GM23338 (cell line): Measurements from ENCODE around the gene AFTPH. TPM values are rescaled to one million over a fixed set of nuclear protein-coding genes. Genes with fewer than 3 reads are reported as not detected.

Experiments
- ATAC-seq: fragments of 200-7000 bp; cut with Tn5 transposase; 3 replicates; pipeline ENCODE4 v1.9.1; 2020
- DNase-seq: peaks from one replicate; pipeline ENCODE4 v3.0.0-alpha.2; 2015; ENCODE audit warnings: low spot score
- H2AFZ ChIP-seq: fragments of 200-600 bp; sonication (generic); 2 replicates; pipeline ENCODE4 v1.8.0; 2016; ENCODE audit warnings: antibody characterized with exemption, mild to moderate bottlenecking, moderate library complexity
- H3F3A ChIP-seq: fragments of 200-600 bp; sonication (generic); replicated peaks from 2 replicates; pipeline ENCODE4 v1.8.0; 2017; ENCODE audit warnings: antibody characterized with exemption, mixed run types, low read depth
- H3K27ac ChIP-seq: fragments of 200-600 bp; sonication (generic); 2 replicates; pipeline ENCODE4 v1.6.1; 2016; ENCODE audit warnings: low read depth
- H3K27me3 ChIP-seq: fragments of 200-600 bp; sonication (generic); 2 replicates; pipeline ENCODE4 v1.8.0; 2016; ENCODE audit warnings: mild to moderate bottlenecking, mixed run types, moderate library complexity; ENCODE audit not compliant: insufficient read depth
- H3K36me3 ChIP-seq: fragments of 200-600 bp; sonication (generic); 2 replicates; pipeline ENCODE4 v1.8.0; 2016; ENCODE audit warnings: mild to moderate bottlenecking; ENCODE audit not compliant: insufficient read depth
- H3K4me1 ChIP-seq: fragments of 200-600 bp; sonication (generic); 2 replicates; pipeline ENCODE4 v1.8.0; 2016; ENCODE audit warnings: mild to moderate bottlenecking, moderate library complexity; ENCODE audit not compliant: insufficient read depth
- H3K4me2 ChIP-seq: fragments of 200-600 bp; sonication (generic); 2 replicates; pipeline ENCODE4 v1.7.1; 2017; ENCODE audit warnings: mixed run types
- H3K4me3 ChIP-seq: fragments of 200-600 bp; sonication (generic); 2 replicates; pipeline ENCODE4 v1.6.1; 2016; ENCODE audit warnings: mixed run types
- H3K79me2 ChIP-seq: fragments of 200-600 bp; sonication (generic); replicated peaks from 2 replicates; pipeline ENCODE4 v1.8.0; 2017; ENCODE audit warnings: mild to moderate bottlenecking; ENCODE audit not compliant: insufficient read depth
- H3K9me2 ChIP-seq: fragments of 200-600 bp; sonication (generic); 2 replicates; pipeline ENCODE4 v1.8.0; 2017; ENCODE audit not compliant: insufficient read depth
- H4K20me1 ChIP-seq: fragments of 200-600 bp; sonication (generic); replicated peaks from 2 replicates; pipeline ENCODE4 v1.8.0; 2017; ENCODE audit warnings: mild to moderate bottlenecking; ENCODE audit not compliant: insufficient read depth
- H3K27ac Mint-ChIP-seq: 2 replicates; pipeline ENCODE4 v1.8.0; 2020; ENCODE audit warnings: inconsistent platforms, mild to moderate bottlenecking, moderate library complexity, mixed read lengths
- H3K27me3 Mint-ChIP-seq: 3 replicates; pipeline ENCODE4 v1.8.0; 2022; ENCODE audit warnings: low read depth, mild to moderate bottlenecking, moderate library complexity, mixed read lengths, inconsistent platforms; ENCODE audit not compliant: insufficient read depth, poor library complexity
- H3K36me3 Mint-ChIP-seq: 3 replicates; pipeline ENCODE4 v1.8.0; 2021; ENCODE audit warnings: low read depth, mild to moderate bottlenecking, inconsistent platforms, moderate library complexity, mixed read lengths
- H3K4me1 Mint-ChIP-seq: 3 replicates; pipeline ENCODE4 v1.8.0; 2020; ENCODE audit warnings: mild to moderate bottlenecking, inconsistent platforms, mixed read lengths
- H3K4me3 Mint-ChIP-seq: 3 replicates; pipeline ENCODE4 v1.8.0; 2021; ENCODE audit warnings: moderate library complexity, mild to moderate bottlenecking, inconsistent platforms, mixed read lengths
- H3K9me3 Mint-ChIP-seq: 3 replicates; pipeline ENCODE4 v1.8.0; 2020; ENCODE audit warnings: moderate library complexity, mild to moderate bottlenecking, inconsistent platforms, mixed read lengths
- CREB1 ChIP-seq: fragments of 250-450 bp; sonication (Bioruptor Pico); IDR thresholded peaks from 2 replicates; pipeline ENCODE4 v1.5.0; 2020; ENCODE audit warnings: low read depth, mild to moderate bottlenecking, moderate library complexity
- CTCF ChIP-seq, 2 experiments: fragments of 200-600 bp in 1 of 2; sonication (generic) in 1 of 2; conservative IDR thresholded peaks; 2 replicates each; pipeline versions ENCODE4 v1.5.1 to v1.6.1; 2016 to 2017; ENCODE audit warnings: antibody characterized with exemption in 2 of 2, low read depth in 2 of 2, mild to moderate bottlenecking in 2 of 2, moderate library complexity in 1 of 2
- ETS1 ChIP-seq: IDR thresholded peaks from 2 replicates; pipeline ENCODE4 v1.6.1; 2016; ENCODE audit warnings: antibody characterized with exemption
- EZH2 ChIP-seq: fragments of 200-600 bp; sonication (generic); IDR thresholded peaks from one replicate; pipeline ENCODE4 v1.8.0; 2017; ENCODE audit warnings: antibody characterized with exemption, mild to moderate bottlenecking, low read depth; ENCODE audit not compliant: unreplicated experiment
- EZH2phosphoT487 ChIP-seq: fragments of 200-600 bp; sonication (generic); IDR thresholded peaks from one replicate; pipeline ENCODE4 v1.8.1; 2018; ENCODE audit warnings: antibody characterized with exemption; ENCODE audit not compliant: unreplicated experiment
- JUNB ChIP-seq: IDR thresholded peaks from one replicate; pipeline ENCODE4 v1.6.1; 2016; ENCODE audit warnings: antibody characterized with exemption; ENCODE audit not compliant: unreplicated experiment
- NANOG ChIP-seq: IDR thresholded peaks from 2 replicates; pipeline ENCODE4 v1.6.1; 2016; ENCODE audit warnings: antibody characterized with exemption, borderline replicate concordance
- POLR2AphosphoS5 ChIP-seq: IDR thresholded peaks from 2 replicates; pipeline ENCODE4 v1.6.1; 2016; ENCODE audit warnings: antibody characterized with exemption, low read depth
- REST ChIP-seq: IDR thresholded peaks from one replicate; pipeline ENCODE4 v1.6.1; 2018; ENCODE audit warnings: antibody characterized with exemption; ENCODE audit not compliant: unreplicated experiment
- STAT1 ChIP-seq: IDR thresholded peaks from one replicate; pipeline ENCODE4 v1.6.1; 2016; ENCODE audit warnings: antibody characterized with exemption; ENCODE audit not compliant: unreplicated experiment
- ZNF114 ChIP-seq: fragments of 250-450 bp; sonication (Bioruptor Pico); IDR thresholded peaks from 2 replicates; pipeline ENCODE4 v1.5.0; 2020; ENCODE audit warnings: mild to moderate bottlenecking, moderate library complexity
- ZNF331 ChIP-seq: fragments of 250-450 bp; sonication (Bioruptor Pico); IDR thresholded peaks from 2 replicates; pipeline ENCODE4 v1.5.0; 2020; ENCODE audit warnings: low read depth, mild to moderate bottlenecking, moderate library complexity
- ZNF462 ChIP-seq: fragments of 250-450 bp; sonication (Bioruptor Pico); IDR thresholded peaks from 2 replicates; pipeline ENCODE4 v1.5.0; 2020; ENCODE audit warnings: mild to moderate bottlenecking, moderate library complexity
- polyA plus RNA-seq: library from polyadenylated mRNA; unstranded; fragments of >200 nt; fragmentation: Nextera tagmentation; extraction: Ambion mirVana; gene quantifications from 2 replicates; pipeline ENCODE4 v1.2.1, GENCODE V29; 2016
- total RNA-seq: library from RNA; depleted of rRNA; stranded (reverse); fragments of >200 nt; shearing (Covaris generic); gene quantifications from 2 replicates; pipeline ENCODE4 v1.2.3, GENCODE V29; 2014

Gene AFTPH
- total and polyA plus RNA-seq, 2 experiments from 2014 or later, result 14.9 to 20.6 TPM

- Histone ChIP-seq H3K79me2 (no peaks in the 10 kb centered on the region), H3K4me3 (no peak overlapping the region), H3K4me1 (peaks cover 13% of the 10 kb centered on the region), H3K27me3 (no peaks in the 10 kb centered on the region), H4K20me1 (no peaks in the 10 kb centered on the region), H2AFZ (0 out of 2 replicates have a peak overlapping the region, but pooled peaks have one; percentile 15), H3K27ac (no peak overlapping the region), H3K4me2 (no peak overlapping the region), H3K9me2 (no peaks in the 10 kb centered on the region), H3K36me3 (no peaks in the 10 kb centered on the region), H3F3A (no peaks in the 10 kb centered on the region)
- Mint-ChIP-seq H3K9me3 (no peaks in the 10 kb centered on the region), H3K4me3 (no peak overlapping the region), H3K4me1 (peaks cover 26% of the 10 kb centered on the region), H3K27ac (no peak overlapping the region), H3K27me3 (peaks cover 10% of the 10 kb centered on the region), H3K36me3 (no peaks in the 10 kb centered on the region)
- ATAC-seq (peak; percentile 37), DNase-seq (no peak)
- TF ChIP-seq ZNF331 (CRISPR knock-in tag) (no peak), EZH2 (no peak), JUNB (no peak), ZNF462 (CRISPR knock-in tag) (no peak), POLR2AphosphoS5 (no peak), NANOG (no peak), ZNF114 (CRISPR knock-in tag) (no peak), CREB1 (CRISPR knock-in tag) (no peak), EZH2phosphoT487 (no peak), STAT1 (no peak), REST (no peak), CTCF (conservative IDR thresholded peaks at IDR 0.05; ENCODE audit: low read depth in 2 of 2) (no peak), ETS1 (no peak)
Measured at GRCh38 chr2:64487256-64488049, 36.7 kb upstream of the AFTPH start.
